HL-60 (cell line): ENCODE measurements around the gene NEUROD1.

Experiments
- CTCF ChIP-seq: IDR thresholded peaks from one replicate; pipeline ENCODE4 v1.5.1; 2011; ENCODE audit warnings: low read length, control low read depth, inconsistent platforms; ENCODE audit not compliant: insufficient read depth
- GABPA ChIP-seq: IDR thresholded peaks from 2 replicates; pipeline ENCODE4 v1.6.1; 2012; ENCODE audit warnings: low read depth
- POLR2AphosphoS5 ChIP-seq: IDR thresholded peaks from 2 replicates; pipeline ENCODE4 v1.6.1; 2012; ENCODE audit warnings: low read depth
- TF ChIP-seq, protein P1 (sequence below): IDR thresholded peaks from 2 replicates; pipeline ENCODE4 v1.6.1; 2012; ENCODE audit warnings: low read depth; ENCODE audit not compliant: insufficient replicate concordance

- TF ChIP-seq, protein P1, sequence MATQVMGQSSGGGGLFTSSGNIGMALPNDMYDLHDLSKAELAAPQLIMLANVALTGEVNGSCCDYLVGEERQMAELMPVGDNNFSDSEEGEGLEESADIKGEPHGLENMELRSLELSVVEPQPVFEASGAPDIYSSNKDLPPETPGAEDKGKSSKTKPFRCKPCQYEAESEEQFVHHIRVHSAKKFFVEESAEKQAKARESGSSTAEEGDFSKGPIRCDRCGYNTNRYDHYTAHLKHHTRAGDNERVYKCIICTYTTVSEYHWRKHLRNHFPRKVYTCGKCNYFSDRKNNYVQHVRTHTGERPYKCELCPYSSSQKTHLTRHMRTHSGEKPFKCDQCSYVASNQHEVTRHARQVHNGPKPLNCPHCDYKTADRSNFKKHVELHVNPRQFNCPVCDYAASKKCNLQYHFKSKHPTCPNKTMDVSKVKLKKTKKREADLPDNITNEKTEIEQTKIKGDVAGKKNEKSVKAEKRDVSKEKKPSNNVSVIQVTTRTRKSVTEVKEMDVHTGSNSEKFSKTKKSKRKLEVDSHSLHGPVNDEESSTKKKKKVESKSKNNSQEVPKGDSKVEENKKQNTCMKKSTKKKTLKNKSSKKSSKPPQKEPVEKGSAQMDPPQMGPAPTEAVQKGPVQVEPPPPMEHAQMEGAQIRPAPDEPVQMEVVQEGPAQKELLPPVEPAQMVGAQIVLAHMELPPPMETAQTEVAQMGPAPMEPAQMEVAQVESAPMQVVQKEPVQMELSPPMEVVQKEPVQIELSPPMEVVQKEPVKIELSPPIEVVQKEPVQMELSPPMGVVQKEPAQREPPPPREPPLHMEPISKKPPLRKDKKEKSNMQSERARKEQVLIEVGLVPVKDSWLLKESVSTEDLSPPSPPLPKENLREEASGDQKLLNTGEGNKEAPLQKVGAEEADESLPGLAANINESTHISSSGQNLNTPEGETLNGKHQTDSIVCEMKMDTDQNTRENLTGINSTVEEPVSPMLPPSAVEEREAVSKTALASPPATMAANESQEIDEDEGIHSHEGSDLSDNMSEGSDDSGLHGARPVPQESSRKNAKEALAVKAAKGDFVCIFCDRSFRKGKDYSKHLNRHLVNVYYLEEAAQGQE: no peak
- TF ChIP-seq CTCF (no peak), POLR2AphosphoS5 (no peak), GABPA (no peak)
Measured at GRCh38 chr2:181648478-181649155, 31.7 kb downstream of the NEUROD1 start.
